NB4 (cell line): Measurements from ENCODE around the gene EEPD1.

Experiments
- MYC ChIP-seq: IDR thresholded peaks from 2 replicates; pipeline ENCODE4 v1.6.1; 2011; ENCODE audit warnings: low read depth, low read length
- POLR2A ChIP-seq: IDR thresholded peaks from 2 replicates; pipeline ENCODE4 v1.6.1; 2011; ENCODE audit warnings: mild to moderate bottlenecking; ENCODE audit not compliant: insufficient read length; ENCODE audit errors: extremely low read depth
- TF ChIP-seq, protein P1 (sequence below): IDR thresholded peaks from one replicate; pipeline ENCODE4 v1.5.1; 2012; ENCODE audit warnings: low read depth, low read length
- TF ChIP-seq, protein P2 (sequence below): IDR thresholded peaks from 2 replicates; pipeline ENCODE4 v1.6.1; 2011; ENCODE audit warnings: low read depth, low read length

DNA sequence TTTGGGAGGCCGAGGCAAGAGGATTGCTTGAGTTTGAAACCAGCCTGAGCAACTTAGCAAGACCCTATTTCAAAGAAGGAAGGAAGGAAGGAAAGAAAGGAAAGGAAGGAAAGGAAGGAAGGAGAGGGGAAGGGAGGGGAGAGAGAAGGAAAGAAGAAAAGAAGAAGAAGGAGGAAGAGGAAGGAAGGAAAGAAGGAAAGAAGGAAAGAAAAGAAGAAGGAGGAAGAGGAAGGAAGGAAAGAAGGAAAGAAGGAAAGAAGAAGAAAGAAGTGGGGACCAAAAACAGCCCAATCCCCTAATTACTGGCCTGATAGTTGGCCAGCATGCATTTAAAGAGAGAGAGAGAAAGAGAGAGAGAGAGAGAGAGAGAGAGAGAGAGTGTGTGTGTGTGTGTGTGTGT, 66.4 kb downstream of the EEPD1 start:
- TF ChIP-seq, protein P1, sequence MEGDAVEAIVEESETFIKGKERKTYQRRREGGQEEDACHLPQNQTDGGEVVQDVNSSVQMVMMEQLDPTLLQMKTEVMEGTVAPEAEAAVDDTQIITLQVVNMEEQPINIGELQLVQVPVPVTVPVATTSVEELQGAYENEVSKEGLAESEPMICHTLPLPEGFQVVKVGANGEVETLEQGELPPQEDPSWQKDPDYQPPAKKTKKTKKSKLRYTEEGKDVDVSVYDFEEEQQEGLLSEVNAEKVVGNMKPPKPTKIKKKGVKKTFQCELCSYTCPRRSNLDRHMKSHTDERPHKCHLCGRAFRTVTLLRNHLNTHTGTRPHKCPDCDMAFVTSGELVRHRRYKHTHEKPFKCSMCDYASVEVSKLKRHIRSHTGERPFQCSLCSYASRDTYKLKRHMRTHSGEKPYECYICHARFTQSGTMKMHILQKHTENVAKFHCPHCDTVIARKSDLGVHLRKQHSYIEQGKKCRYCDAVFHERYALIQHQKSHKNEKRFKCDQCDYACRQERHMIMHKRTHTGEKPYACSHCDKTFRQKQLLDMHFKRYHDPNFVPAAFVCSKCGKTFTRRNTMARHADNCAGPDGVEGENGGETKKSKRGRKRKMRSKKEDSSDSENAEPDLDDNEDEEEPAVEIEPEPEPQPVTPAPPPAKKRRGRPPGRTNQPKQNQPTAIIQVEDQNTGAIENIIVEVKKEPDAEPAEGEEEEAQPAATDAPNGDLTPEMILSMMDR: no peak
- no peak for TF ChIP-seq POLR2A
- TF ChIP-seq MYC: no peak
- TF ChIP-seq, protein P2, sequence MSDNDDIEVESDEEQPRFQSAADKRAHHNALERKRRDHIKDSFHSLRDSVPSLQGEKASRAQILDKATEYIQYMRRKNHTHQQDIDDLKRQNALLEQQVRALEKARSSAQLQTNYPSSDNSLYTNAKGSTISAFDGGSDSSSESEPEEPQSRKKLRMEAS: no peak
